Spleen (tissue), 7 donors: Measurements from ENCODE around the gene AKAP11.

Experiments used
- CTCF ChIP-seq, 11 experiments: fragments of 200-600 bp in 7 of 11; fragments of 450-650 bp in 4 of 11; sonication (generic) in 4 of 11; IDR thresholded peaks in 8 of 11; conservative IDR thresholded peaks in 3 of 11; 1 replicate in 7 of 11; 2 replicates in 4 of 11; pipeline versions ENCODE4 v1.4.0 to v1.8.0; 2016 to 2021; ENCODE audit warnings: antibody characterized with exemption in 11 of 11, inconsistent platforms in 4 of 11, mild to moderate bottlenecking in 1 of 11
- POLR2A ChIP-seq, 3 donors: fragments of 450-650 bp; IDR thresholded peaks; one replicate each; pipeline ENCODE4 v1.5.1; 2017; ENCODE audit warnings: antibody characterized with exemption in 3 of 3, mild to moderate bottlenecking in 1 of 3
- POLR2AphosphoS5 ChIP-seq, 3 donors: sonication (generic); formaldehyde crosslinking; IDR thresholded peaks; one replicate each; pipeline ENCODE4 v1.5.1; 2017; ENCODE audit warnings: antibody characterized with exemption in 3 of 3
- donor health status: DM: no; HTN: no; CAD: no; lungs with moderate emphysema.
- donor health status: DM: no; HTN: no; CAD: no.
- donor health status: DM: no; HTN: no; CAD: no.

GRCh38 chr13:42360046-42360574, 88.2 kb downstream of the AKAP11 start:
- TF ChIP-seq CTCF (IDR thresholded peaks at IDR 0.05 in 8 of 11, conservative IDR thresholded peaks at IDR 0.05 in 3 of 11) (no peak), POLR2A (IDR thresholded peaks at IDR 0.05) (no peak), POLR2AphosphoS5 (IDR thresholded peaks at IDR 0.05) (no peak)
